Gastroesophageal sphincter (tissue), 4 donors: ENCODE results near the gene MRPS10. TPM values are rescaled to one million over a fixed set of nuclear protein-coding genes. Genes with fewer than 3 reads are reported as not detected.
A peak's percentile ranks its signal among the peaks of the same experiment; 100 is the strongest.

Source experiments
- ATAC-seq: fragments of 150-250 bp; one replicate; pipeline ENCODE4 v1.9.1; 2016; ENCODE audit warnings: mild to moderate bottlenecking, moderate library complexity
- H3K27ac ChIP-seq, 4 donors: fragments of 200-600 bp; sonication (generic) in 3 of 4; 1 replicate in 3 of 4; 2 replicates in 1 of 4; pipeline ENCODE4 v1.5.1; 2016 to 2019
- H3K27me3 ChIP-seq: fragments of 200-600 bp; sonication (generic); one replicate; pipeline ENCODE4 v1.5.1; 2019
- H3K36me3 ChIP-seq, 2 donors: fragments of 200-600 bp; sonication (generic); one replicate each; pipeline ENCODE4 v1.5.1; 2019; ENCODE audit warnings: control low read depth in 1 of 2
- H3K4me1 ChIP-seq, 3 donors: fragments of 200-600 bp; sonication (generic); 1 replicate in 2 of 3; 2 replicates in 1 of 3; pipeline ENCODE4 v1.5.1; 2016 to 2019; ENCODE audit warnings: control low read depth in 2 of 3
- H3K4me3 ChIP-seq, 2 donors: fragments of 200-600 bp; sonication (generic); one replicate each; pipeline ENCODE4 v1.5.1; 2019; ENCODE audit warnings: mild to moderate bottlenecking in 1 of 2, moderate library complexity in 1 of 2
- H3K9me3 ChIP-seq, 3 donors: fragments of 200-600 bp; sonication (generic); one replicate each; pipeline ENCODE4 v1.5.1; 2017 to 2019; ENCODE audit warnings: control low read depth in 2 of 3
- EP300 ChIP-seq: sonication (generic); formaldehyde crosslinking; IDR thresholded peaks from one replicate; pipeline ENCODE4 v1.6.1; 2017; ENCODE audit warnings: antibody characterized with exemption, mild to moderate bottlenecking
- POLR2A ChIP-seq, 2 donors: fragments of 450-650 bp; IDR thresholded peaks; one replicate each; pipeline ENCODE4 v1.6.1; 2017; ENCODE audit warnings: antibody characterized with exemption in 2 of 2, mild to moderate bottlenecking in 2 of 2, moderate library complexity in 1 of 2
- POLR2AphosphoS5 ChIP-seq: sonication (generic); formaldehyde crosslinking; IDR thresholded peaks from one replicate; pipeline ENCODE4 v1.6.1; 2017; ENCODE audit warnings: antibody characterized with exemption
- WGBS, 2 donors: methylation state at CpG; one replicate each; pipeline ENCODE4 v1.1.5; 2018; ENCODE audit warnings: low coverage in 1 of 2; 5-methylcytosine and 5-hydroxymethylcytosine counted together
- total RNA-seq, 4 donors: library from RNA; depleted of rRNA; stranded (reverse); fragments of >200 nt; gene quantifications; one replicate each; pipeline ENCODE4 v1.1.0, GENCODE V29; 2016
- TF ChIP-seq, protein P1 (sequence below), 4 experiments: fragments of 200-600 bp in 2 of 4; fragments of 450-650 bp in 2 of 4; sonication (generic) in 1 of 4; IDR thresholded peaks; one replicate each; pipeline ENCODE4 v1.5.1; 2017 to 2019; ENCODE audit warnings: antibody characterized with exemption in 4 of 4, mild to moderate bottlenecking in 2 of 4, moderate library complexity in 2 of 4

Gene MRPS10
- total RNA-seq, 4 donors from 2014 or later, result 29.2 to 45.1 (median 34.8) TPM

- Histone ChIP-seq H3K4me1 (peaks cover 0 to 15% (median 0%) of the 10 kb centered on the region in 3 donors), H3K4me3 (no peak overlapping the region), H3K36me3 (peaks cover 0 to 51% of the 10 kb centered on the region in 2 donors), H3K9me3 (no peaks in the 10 kb centered on the region), H3K27ac (peak overlapping the region in 1 of 4 donors; percentile 1), H3K27me3 (no peaks in the 10 kb centered on the region)
- 79 to 97% methylated on average over 3 to 7 of the region's 9 CpGs for WGBS, 2 donors
- no peak for TF ChIP-seq EP300
- TF ChIP-seq, protein P1, sequence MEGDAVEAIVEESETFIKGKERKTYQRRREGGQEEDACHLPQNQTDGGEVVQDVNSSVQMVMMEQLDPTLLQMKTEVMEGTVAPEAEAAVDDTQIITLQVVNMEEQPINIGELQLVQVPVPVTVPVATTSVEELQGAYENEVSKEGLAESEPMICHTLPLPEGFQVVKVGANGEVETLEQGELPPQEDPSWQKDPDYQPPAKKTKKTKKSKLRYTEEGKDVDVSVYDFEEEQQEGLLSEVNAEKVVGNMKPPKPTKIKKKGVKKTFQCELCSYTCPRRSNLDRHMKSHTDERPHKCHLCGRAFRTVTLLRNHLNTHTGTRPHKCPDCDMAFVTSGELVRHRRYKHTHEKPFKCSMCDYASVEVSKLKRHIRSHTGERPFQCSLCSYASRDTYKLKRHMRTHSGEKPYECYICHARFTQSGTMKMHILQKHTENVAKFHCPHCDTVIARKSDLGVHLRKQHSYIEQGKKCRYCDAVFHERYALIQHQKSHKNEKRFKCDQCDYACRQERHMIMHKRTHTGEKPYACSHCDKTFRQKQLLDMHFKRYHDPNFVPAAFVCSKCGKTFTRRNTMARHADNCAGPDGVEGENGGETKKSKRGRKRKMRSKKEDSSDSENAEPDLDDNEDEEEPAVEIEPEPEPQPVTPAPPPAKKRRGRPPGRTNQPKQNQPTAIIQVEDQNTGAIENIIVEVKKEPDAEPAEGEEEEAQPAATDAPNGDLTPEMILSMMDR (IDR thresholded peaks at IDR 0.05), result no peak
- no peak for TF ChIP-seq POLR2A (IDR thresholded peaks at IDR 0.05)
- ATAC-seq, result no peak
These were observed 9.7 kb upstream of the MRPS10 start for GRCh38 chr6:42227173-42227850.

DNA sequence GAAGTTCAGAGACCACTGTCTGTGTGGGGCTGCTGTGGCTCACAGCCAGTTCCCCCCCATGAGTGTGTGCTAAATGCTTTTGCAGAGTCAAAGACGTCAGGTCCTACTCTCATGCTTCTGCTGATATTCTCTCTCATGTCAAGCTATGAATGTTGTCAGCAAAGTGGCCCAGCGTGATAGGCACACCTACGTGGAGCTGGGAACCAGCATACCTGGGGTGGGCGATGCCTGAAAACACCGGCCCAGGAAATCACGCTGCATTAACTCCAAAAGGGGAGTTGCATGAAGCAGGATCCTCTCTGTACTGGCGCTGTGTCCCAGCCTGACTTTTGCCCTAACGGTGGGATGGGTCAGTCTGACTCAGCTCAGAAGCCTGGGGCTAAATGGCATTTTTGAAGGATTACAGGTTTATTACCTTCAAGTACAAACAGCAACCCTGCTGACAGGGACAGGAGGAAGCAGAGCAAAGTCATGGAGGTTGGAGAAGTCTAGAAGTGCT lies 9.0 kb upstream of the MRPS10 start:
- Histone ChIP-seq H3K36me3 (peaks cover 0 to 46% of the 10 kb centered on the region in 2 donors), H3K4me1 (peaks cover 0 to 15% (median 0%) of the 10 kb centered on the region in 3 donors), H3K27me3 (no peaks in the 10 kb centered on the region), H3K27ac (peak overlapping the region in 2 of 4 donors; percentile 1 to 24), H3K9me3 (no peaks in the 10 kb centered on the region), H3K4me3 (no peak overlapping the region)
- 11 to 43% methylated on average over 1 of the region's 8 CpGs for WGBS, 2 donors
- TF ChIP-seq POLR2A (IDR thresholded peaks at IDR 0.05), result no peak
- TF ChIP-seq, protein P1 (IDR thresholded peaks at IDR 0.05), result no peak
- TF ChIP-seq POLR2AphosphoS5, result no peak
- no peak for TF ChIP-seq EP300
- ATAC-seq, result no peak

- Histone ChIP-seq H3K9me3 (no peaks in the 10 kb centered on the region), H3K27me3 (no peaks in the 10 kb centered on the region), H3K36me3 (peaks cover 0 to 41% of the 10 kb centered on the region in 2 donors), H3K4me1 (peaks cover 0 to 15% (median 0%) of the 10 kb centered on the region in 3 donors), H3K4me3 (no peak overlapping the region), H3K27ac (peak overlapping the region in 1 of 4 donors; percentile 36)
- TF ChIP-seq, protein P1 (IDR thresholded peaks at IDR 0.05), result no peak
- TF ChIP-seq POLR2AphosphoS5 (no peak), POLR2A (IDR thresholded peaks at IDR 0.05) (no peak), EP300 (no peak)
- ATAC-seq, result no peak
- WGBS, 2 donors, result 33 to 68% methylated on average over 2 to 3 of the region's 3 CpGs
These were observed 8.5 kb upstream of the MRPS10 start for GRCh38 chr6:42226161-42226611.

DNA sequence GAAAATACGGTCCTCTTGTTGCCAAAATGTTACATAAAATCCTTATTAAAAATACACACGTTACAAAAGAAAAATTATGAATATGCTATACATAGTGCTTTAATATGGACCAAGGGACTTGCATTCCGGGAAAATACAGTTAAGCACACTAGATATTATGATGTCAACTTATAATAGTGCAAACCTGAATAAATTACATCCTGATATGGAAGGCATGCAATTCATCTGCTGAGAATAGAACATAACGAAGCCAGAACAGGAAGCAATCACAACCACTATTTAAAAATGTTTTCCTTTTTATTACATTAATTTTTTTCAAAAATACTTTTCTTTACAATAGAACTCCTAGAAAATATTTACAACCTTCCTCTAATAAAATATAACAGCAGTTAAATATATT lies 7.8 kb upstream of the MRPS10 start:
- ATAC-seq, result no peak
- Histone ChIP-seq H3K4me1 (peaks cover 0 to 15% (median 0%) of the 10 kb centered on the region in 3 donors), H3K4me3 (no peak overlapping the region), H3K36me3 (peaks cover 0 to 33% of the 10 kb centered on the region in 2 donors), H3K9me3 (no peaks in the 10 kb centered on the region), H3K27me3 (no peaks in the 10 kb centered on the region), H3K27ac (no peak overlapping the region)
- WGBS, 2 donors, result 15 to 39% methylated on average over 4 of the region's 4 CpGs
- TF ChIP-seq POLR2AphosphoS5, result no peak
- TF ChIP-seq EP300, result no peak
- TF ChIP-seq POLR2A (IDR thresholded peaks at IDR 0.05), result no peak
- TF ChIP-seq, protein P1 (IDR thresholded peaks at IDR 0.05), result no peak

DNA sequence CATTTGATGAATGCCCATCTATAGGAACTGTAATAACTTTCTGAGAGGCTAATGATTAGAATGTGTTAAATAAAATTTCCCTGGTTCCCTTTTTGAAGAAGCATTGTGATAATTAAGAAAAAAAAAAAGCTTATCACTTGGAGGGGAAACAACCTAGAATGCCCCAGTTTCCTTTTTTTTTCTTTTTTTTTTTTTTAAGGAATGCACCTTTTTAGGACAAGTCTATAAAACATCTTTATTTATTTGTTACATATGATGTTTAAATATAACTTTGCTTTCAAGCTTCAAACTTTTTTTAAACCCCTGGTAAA lies 7.3 kb upstream of the MRPS10 start:
- TF ChIP-seq, protein P1 (IDR thresholded peaks at IDR 0.05), result no peak
- no peak for TF ChIP-seq EP300
- no peak for TF ChIP-seq POLR2A (IDR thresholded peaks at IDR 0.05)
- TF ChIP-seq POLR2AphosphoS5, result no peak
- ATAC-seq, result no peak
- Histone ChIP-seq H3K36me3 (peaks cover 0 to 32% of the 10 kb centered on the region in 2 donors), H3K4me1 (peaks cover 0 to 15% (median 0%) of the 10 kb centered on the region in 3 donors), H3K27me3 (no peaks in the 10 kb centered on the region), H3K4me3 (no peak overlapping the region), H3K9me3 (no peaks in the 10 kb centered on the region), H3K27ac (no peak overlapping the region)
